DOHH2 (cell line): ENCODE results near the gene ADGRB3.

ENCODE experiments used
- H3F3A ChIP-seq: fragments of 200-600 bp; sonication (generic), shearing (Covaris generic); 2 replicates; pipeline ENCODE4 v1.6.0; 2016; ENCODE audit warnings: antibody characterized with exemption, mild to moderate bottlenecking; ENCODE audit not compliant: control insufficient read depth, insufficient read depth
- H3K27ac ChIP-seq: fragments of 200-600 bp; sonication (generic); 2 replicates; pipeline ENCODE4 v1.5.1; 2014; ENCODE audit warnings: low read depth, mild to moderate bottlenecking, low read length, moderate library complexity
- H3K27me3 ChIP-seq: fragments of 200-600 bp; sonication (generic); 2 replicates; pipeline ENCODE4 v1.6.1; 2014; ENCODE audit warnings: mild to moderate bottlenecking, low read length, mixed read lengths; ENCODE audit not compliant: control insufficient read depth
- H3K36me3 ChIP-seq: fragments of 200-600 bp; sonication (generic); 2 replicates; pipeline ENCODE4 v1.6.1; 2014; ENCODE audit warnings: mild to moderate bottlenecking, low read length, moderate library complexity, mixed read lengths; ENCODE audit not compliant: control insufficient read depth
- H3K4me1 ChIP-seq: fragments of 200-600 bp; sonication (generic); 2 replicates; pipeline ENCODE4 v1.6.1; 2014; ENCODE audit warnings: mild to moderate bottlenecking, low read length, mixed read lengths; ENCODE audit not compliant: control insufficient read depth
- H3K4me2 ChIP-seq: fragments of 200-600 bp; sonication (generic); 2 replicates; pipeline ENCODE4 v1.6.0; 2014; ENCODE audit warnings: mild to moderate bottlenecking, low read length, moderate library complexity
- H3K4me3 ChIP-seq: fragments of 200-600 bp; sonication (generic); 2 replicates; pipeline ENCODE4 v1.5.1; 2014; ENCODE audit warnings: mild to moderate bottlenecking, low read length, mixed read lengths
- H3K79me2 ChIP-seq: fragments of 200-600 bp; sonication (generic); 2 replicates; pipeline ENCODE4 v1.6.1; 2014; ENCODE audit warnings: mild to moderate bottlenecking, low read length, mixed read lengths; ENCODE audit not compliant: control insufficient read depth
- H3K9me2 ChIP-seq: fragments of 200-600 bp; sonication (generic); replicated peaks from 2 replicates; pipeline ENCODE4 v1.6.1; 2014; ENCODE audit warnings: mild to moderate bottlenecking, low read length, mixed read lengths; ENCODE audit not compliant: control insufficient read depth
- H3K9me3 ChIP-seq: fragments of 200-600 bp; sonication (generic); 2 replicates; pipeline ENCODE4 v1.6.1; 2014; ENCODE audit warnings: antibody characterized with exemption, low read length, mixed read lengths; ENCODE audit not compliant: control insufficient read depth, insufficient read depth
- H4K20me1 ChIP-seq: fragments of 200-600 bp; sonication (generic); 2 replicates; pipeline ENCODE4 v1.6.0; 2014; ENCODE audit warnings: low read depth, mild to moderate bottlenecking, antibody characterized with exemption, low read length, moderate library complexity; ENCODE audit not compliant: control insufficient read depth, insufficient read depth
- CTCF ChIP-seq: fragments of 200-600 bp; sonication (generic); IDR thresholded peaks from one replicate; pipeline ENCODE4 v1.5.1; 2014; ENCODE audit warnings: antibody characterized with exemption, mild to moderate bottlenecking, low read depth, low read length; ENCODE audit not compliant: poor library complexity, severe bottlenecking
- EZH2phosphoT487 ChIP-seq: fragments of 200-600 bp; sonication (generic); IDR thresholded peaks from 2 replicates; pipeline ENCODE4 v1.6.1; 2017; ENCODE audit warnings: borderline replicate concordance, mild to moderate bottlenecking, antibody characterized with exemption, low read length, moderate library complexity, mixed read lengths

The ADGRB3 gene

GRCh38 chr6:69378326-69378725 lies 743.2 kb downstream of the ADGRB3 start:
- Histone ChIP-seq H3K4me1 (no peaks in the 10 kb centered on the region), H3K27me3 (no peaks in the 10 kb centered on the region), H3K9me2 (no peaks in the 10 kb centered on the region), H3K4me3 (no peak overlapping the region), H3K27ac (no peak overlapping the region), H4K20me1 (no peaks in the 10 kb centered on the region), H3K79me2 (no peaks in the 10 kb centered on the region), H3K4me2 (no peak overlapping the region), H3K36me3 (no peaks in the 10 kb centered on the region), H3F3A (no peaks in the 10 kb centered on the region), H3K9me3 (no peaks in the 10 kb centered on the region)
- TF ChIP-seq EZH2phosphoT487 (no peak), CTCF (no peak)

GRCh38 chr6:69379518-69379917 lies 744.4 kb downstream of the ADGRB3 start:
- no peak overlapping the region for H3K4me2 ChIP-seq
- no peaks in the 10 kb centered on the region for H4K20me1 ChIP-seq
- H3K27me3 ChIP-seq, result no peaks in the 10 kb centered on the region
- no peaks in the 10 kb centered on the region for H3K9me2 ChIP-seq
- H3F3A ChIP-seq, result no peaks in the 10 kb centered on the region
- no peaks in the 10 kb centered on the region for H3K79me2 ChIP-seq
- TF ChIP-seq EZH2phosphoT487 (no peak), CTCF (no peak)
- no peak overlapping the region for H3K4me3 ChIP-seq
- no peaks in the 10 kb centered on the region for H3K9me3 ChIP-seq
- H3K4me1 ChIP-seq, result no peaks in the 10 kb centered on the region
- H3K36me3 ChIP-seq, result no peaks in the 10 kb centered on the region
- no peak overlapping the region for H3K27ac ChIP-seq

GRCh38 chr6:69383627-69384026 lies 748.5 kb downstream of the ADGRB3 start:
- Histone ChIP-seq H3K4me3 (no peak overlapping the region), H3K27ac (no peak overlapping the region), H4K20me1 (no peaks in the 10 kb centered on the region), H3K9me3 (no peaks in the 10 kb centered on the region), H3K4me2 (no peak overlapping the region), H3K79me2 (no peaks in the 10 kb centered on the region), H3K4me1 (no peaks in the 10 kb centered on the region), H3K27me3 (no peaks in the 10 kb centered on the region), H3K36me3 (no peaks in the 10 kb centered on the region), H3F3A (no peaks in the 10 kb centered on the region), H3K9me2 (no peaks in the 10 kb centered on the region)
- TF ChIP-seq EZH2phosphoT487 (no peak), CTCF (no peak)

GRCh38 chr6:69386426-69386825 lies 751.3 kb downstream of the ADGRB3 start:
- Histone ChIP-seq H3K4me2 (no peak overlapping the region), H3K36me3 (no peaks in the 10 kb centered on the region), H3K9me3 (no peaks in the 10 kb centered on the region), H3K27me3 (no peaks in the 10 kb centered on the region), H3F3A (no peaks in the 10 kb centered on the region), H3K4me1 (no peaks in the 10 kb centered on the region), H3K9me2 (no peaks in the 10 kb centered on the region), H3K79me2 (no peaks in the 10 kb centered on the region), H4K20me1 (no peaks in the 10 kb centered on the region), H3K27ac (no peak overlapping the region), H3K4me3 (no peak overlapping the region)
- TF ChIP-seq CTCF (no peak), EZH2phosphoT487 (no peak)
